HepG2 (cell line): ENCODE data around the gene NRG2. TPM values are rescaled to one million over a fixed set of nuclear protein-coding genes. Genes with fewer than 3 reads are reported as not detected.

ENCODE experiments used
- ATAC-seq: fragments of 200-7000 bp; cut with Tn5 transposase; 3 replicates; pipeline ENCODE4 v1.9.1; 2020; ENCODE audit warnings: mild to moderate bottlenecking, moderate library complexity
- BruUV-seq: library from RNA; stranded (reverse); fragments of 400-500 nt; replicated peaks from 2 replicates; lab custom pipeline; 2021; lab: Mats Ljungman, UMichigan
- CTCF ChIA-PET: fragments of 300-600 bp; formaldehyde crosslinking; extraction: SDS; loops from one replicate; lab custom pipeline; 2021; ENCODE audit warnings: low total read pairs, inconsistent platforms, low intra/inter-chr PET ratio; lab: Yijun Ruan, JAX
- POLR2A ChIA-PET: fragments of 350-600 bp; sonication (Branson Sonifier 250); formaldehyde crosslinking; loops from one replicate; lab custom pipeline; 2020; ENCODE audit warnings: antibody characterized with exemption, inconsistent platforms; lab: Yijun Ruan, JAX
- DNase-seq: peaks from one replicate; pipeline ENCODE4 v3.0.0-alpha.2; 2015; ENCODE audit warnings: low spot score
- FAIRE-seq: peaks from 3 replicates; lab custom pipeline; 2011; peaks lifted over from hg19 to GRCh38; lab: Jason Lieb, UNC
- H2AFZ ChIP-seq: one replicate; pipeline ENCODE4 v1.6.1; 2011; ENCODE audit warnings: low read length, inconsistent platforms
- H3K27ac ChIP-seq: fragments of 300-600 bp; 3 replicates; pipeline ENCODE4 v1.8.0; 2011; ENCODE audit warnings: mixed run types, mild to moderate bottlenecking, mixed read lengths, low read length, inconsistent platforms; ENCODE audit not compliant: insufficient read depth; ENCODE audit errors: extremely low read length
- H3K27me3 ChIP-seq, 2 experiments: fragments of 200-600 bp in 1 of 2; 2 replicates in 1 of 2; 3 replicates in 1 of 2; pipeline versions ENCODE4 v1.6.0 to v1.8.0; 2011; ENCODE audit warnings: low read length in 2 of 2, mild to moderate bottlenecking in 2 of 2, moderate library complexity in 2 of 2, inconsistent platforms in 1 of 2; ENCODE audit not compliant: insufficient read depth in 2 of 2, control insufficient read depth in 1 of 2
- H3K36me3 ChIP-seq, 2 experiments: fragments of 200-600 bp in 1 of 2; replicated peaks in 1 of 2; 2 replicates in 1 of 2; 3 replicates in 1 of 2; pipeline versions ENCODE4 v1.5.1 to v1.8.0; 2011; ENCODE audit warnings: low read length in 2 of 2, inconsistent platforms in 1 of 2; ENCODE audit not compliant: insufficient read depth in 2 of 2, control insufficient read depth in 1 of 2
- H3K4me1 ChIP-seq: 2 replicates; pipeline ENCODE4 v1.5.1; 2012; ENCODE audit warnings: low read length, inconsistent platforms; ENCODE audit not compliant: insufficient read depth
- H3K4me2 ChIP-seq: 2 replicates; pipeline ENCODE4 v1.6.0; 2011; ENCODE audit warnings: low read depth, low read length, inconsistent platforms
- H3K4me3 ChIP-seq, 3 experiments: fragments of 200-600 bp in 1 of 3; sonication (generic), shearing (Covaris generic) in 1 of 3; replicated peaks in 1 of 3; 2 replicates each; pipeline ENCODE4 v1.5.1; 2011 to 2016; ENCODE audit warnings: low read length in 3 of 3, inconsistent platforms in 2 of 3, low read depth in 2 of 3, mild to moderate bottlenecking in 2 of 3, control low read depth in 1 of 3, mixed read lengths in 1 of 3; ENCODE audit not compliant: insufficient read depth in 1 of 3
- H3K79me2 ChIP-seq: one replicate; pipeline ENCODE4 v1.6.1; 2011; ENCODE audit warnings: low read length, inconsistent platforms; ENCODE audit not compliant: insufficient read depth
- H3K9ac ChIP-seq: 2 replicates; pipeline ENCODE4 v1.6.0; 2011; ENCODE audit warnings: mild to moderate bottlenecking, low read depth, low read length, inconsistent platforms; ENCODE audit not compliant: insufficient read depth
- H3K9me3 ChIP-seq: 2 replicates; pipeline ENCODE4 v1.5.1; 2012; ENCODE audit warnings: mild to moderate bottlenecking, low read length
- H4K20me1 ChIP-seq: 2 replicates; pipeline ENCODE4 v1.6.0; 2011; ENCODE audit warnings: inconsistent platforms, mild to moderate bottlenecking, low read length, moderate library complexity; ENCODE audit not compliant: insufficient read depth
- ARNT2 ChIP-seq: sonication (generic); formaldehyde crosslinking; IDR thresholded peaks from 2 replicates; pipeline ENCODE4 v1.8.0; 2022; ENCODE audit warnings: mild to moderate bottlenecking, low read depth, missing genetic modification reagents, moderate library complexity
- HHEX ChIP-seq: IDR thresholded peaks from 2 replicates; pipeline ENCODE4 v1.6.1; 2016; ENCODE audit warnings: control low read depth
- HOXA3 ChIP-seq: sonication (generic); formaldehyde crosslinking; IDR thresholded peaks from 2 replicates; pipeline ENCODE4 v1.5.0; 2020; ENCODE audit warnings: missing genetic modification reagents
- HOXD1 ChIP-seq: sonication (generic); formaldehyde crosslinking; IDR thresholded peaks from 2 replicates; pipeline ENCODE4 v1.5.0; 2020; ENCODE audit warnings: missing genetic modification reagents
- IRF2 ChIP-seq: IDR thresholded peaks from 2 replicates; pipeline ENCODE4 v1.6.1; 2018; ENCODE audit warnings: missing genetic modification reagents, missing compliant biosample characterization
- KLF13 ChIP-seq: sonication (generic); formaldehyde crosslinking; IDR thresholded peaks from 2 replicates; pipeline ENCODE4 v1.4.0; 2020; ENCODE audit warnings: mild to moderate bottlenecking, missing genetic modification reagents
- MED1 ChIP-seq: sonication (generic); formaldehyde crosslinking; IDR thresholded peaks from 2 replicates; pipeline ENCODE4 v1.4.0; 2020; ENCODE audit warnings: missing genetic modification reagents
- NR2F1 ChIP-seq, 2 experiments: fragments of 450-650 bp in 1 of 2; formaldehyde crosslinking in 1 of 2; IDR thresholded peaks; 2 replicates each; pipeline versions ENCODE4 v1.5.0 to v1.6.1; 2016 to 2020; ENCODE audit warnings: mild to moderate bottlenecking in 1 of 2, missing compliant biosample characterization in 1 of 2, missing genetic modification reagents in 1 of 2, moderate library complexity in 1 of 2
- PPARG ChIP-seq: conservative IDR thresholded peaks from 2 replicates; pipeline ENCODE4 v1.6.1; 2016; ENCODE audit warnings: missing biosample characterization, missing genetic modification reagents
- RBFOX2 ChIP-seq: fragments of 200-400 bp; formaldehyde crosslinking; IDR thresholded peaks from 2 replicates; pipeline ENCODE4 v1.6.1; 2017; ENCODE audit warnings: low read depth, mild to moderate bottlenecking, low read length
- SNAPC2 ChIP-seq: sonication (generic); formaldehyde crosslinking; IDR thresholded peaks from 2 replicates; pipeline ENCODE4 v1.8.1; 2022; ENCODE audit warnings: mild to moderate bottlenecking, missing genetic modification reagents
- ZFX ChIP-seq: sonication (generic); formaldehyde crosslinking; IDR thresholded peaks from 2 replicates; pipeline ENCODE4 v1.4.0; 2020; ENCODE audit warnings: mild to moderate bottlenecking, low read depth, missing genetic modification reagents, moderate library complexity
- ZNF20 ChIP-seq: sonication (generic); formaldehyde crosslinking; IDR thresholded peaks from 2 replicates; pipeline ENCODE4 v1.4.0; 2020; ENCODE audit warnings: mild to moderate bottlenecking, moderate library complexity, missing genetic modification reagents
- ZNF569 ChIP-seq: sonication (generic); formaldehyde crosslinking; IDR thresholded peaks from 2 replicates; pipeline ENCODE4 v1.5.0; 2020; ENCODE audit warnings: mild to moderate bottlenecking, missing genetic modification reagents, moderate library complexity, borderline replicate concordance
- ZNF609 ChIP-seq: sonication (generic); formaldehyde crosslinking; IDR thresholded peaks from 2 replicates; pipeline ENCODE4 v1.4.0; 2020; ENCODE audit warnings: mild to moderate bottlenecking, missing genetic modification reagents, borderline replicate concordance
- ZNF839 ChIP-seq: sonication (generic); formaldehyde crosslinking; IDR thresholded peaks from 2 replicates; pipeline ENCODE4 v1.4.0; 2020; ENCODE audit warnings: missing genetic modification reagents, mild to moderate bottlenecking, borderline replicate concordance
- WGBS: methylation state at CpG from one replicate; pipeline ENCODE4 v1.1.6; 2017; ENCODE audit warnings: low lambda C conversion rate; 5-methylcytosine and 5-hydroxymethylcytosine counted together
- in situ Hi-C: cut with HindIII; loops from 2 replicates; pipeline ENCODE4 v1.10.0; 2017; ENCODE audit warnings: low pct_unique_long_range_greater_than_20kb; ENCODE audit not compliant: extremely low pct_ligation_motif_present
- intact Hi-C: fragments of 100-400 bp; cut with micrococcal nuclease; formaldehyde crosslinking; loops from one replicate; pipeline ENCODE4 v1.10.0; 2022; ENCODE audit not compliant: unreplicated experiment
- polyA plus RNA-seq, 8 experiments: library from polyadenylated mRNA; depleted of rRNA in 3 of 8; stranded (reverse) in 7 of 8; unstranded in 1 of 8; fragments of >200 nt; fragmentation: Illumina TruSeq in 4 of 8; extraction: Trizol in 4 of 8; gene quantifications; 2 replicates each; pipeline versions ENCODE4 v1.2.1 to v1.2.3, GENCODE V29; 2011 to 2016; ENCODE audit warnings: low read depth in 4 of 8, missing spikeins in 1 of 8, mixed read lengths in 1 of 8; ENCODE audit not compliant: insufficient read depth in 1 of 8
- total RNA-seq, 5 experiments: library from RNA; depleted of rRNA; stranded (reverse); fragments of >200 nt; fragmentation: Illumina TruSeq; extraction: Trizol; gene quantifications; 2 replicates each; pipeline ENCODE4 v1.2.3, GENCODE V29; 2016; ENCODE audit warnings: low read depth in 1 of 5
- TF ChIP-seq, protein P1 (sequence below): fragments of 450-650 bp; IDR thresholded peaks from 2 replicates; pipeline ENCODE4 v1.6.1; 2017

NRG2 gene
- total and polyA plus RNA-seq, 2 of the 13 experiments (the other 11 are each of a cell fraction or from before 2014, with no cell fraction given): not detected

GRCh38 chr5:139961435-139962157 is 81.5 kb downstream of the NRG2 start (continued):
- no peak for TF ChIP-seq ZNF569 (CRISPR knock-in tag)
- TF ChIP-seq ZFX (CRISPR knock-in tag): no peak
- no peak for TF ChIP-seq ZNF839 (CRISPR knock-in tag)
- TF ChIP-seq, protein P1, sequence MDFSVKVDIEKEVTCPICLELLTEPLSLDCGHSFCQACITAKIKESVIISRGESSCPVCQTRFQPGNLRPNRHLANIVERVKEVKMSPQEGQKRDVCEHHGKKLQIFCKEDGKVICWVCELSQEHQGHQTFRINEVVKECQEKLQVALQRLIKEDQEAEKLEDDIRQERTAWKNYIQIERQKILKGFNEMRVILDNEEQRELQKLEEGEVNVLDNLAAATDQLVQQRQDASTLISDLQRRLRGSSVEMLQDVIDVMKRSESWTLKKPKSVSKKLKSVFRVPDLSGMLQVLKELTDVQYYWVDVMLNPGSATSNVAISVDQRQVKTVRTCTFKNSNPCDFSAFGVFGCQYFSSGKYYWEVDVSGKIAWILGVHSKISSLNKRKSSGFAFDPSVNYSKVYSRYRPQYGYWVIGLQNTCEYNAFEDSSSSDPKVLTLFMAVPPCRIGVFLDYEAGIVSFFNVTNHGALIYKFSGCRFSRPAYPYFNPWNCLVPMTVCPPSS: no peak
- no peak for TF ChIP-seq ZNF20 (CRISPR knock-in tag)
- TF ChIP-seq HOXA3: no peak

- POLR2A ChIA-PET: no interaction called here
- no peak for TF ChIP-seq HHEX (CRISPR knock-in tag)
- TF ChIP-seq KLF13 (CRISPR knock-in tag): no peak
- no peak for TF ChIP-seq IRF2 (CRISPR knock-in tag)
- TF ChIP-seq ARNT2 (CRISPR knock-in tag): no peak
- TF ChIP-seq PPARG (CRISPR knock-in tag): no peak
- TF ChIP-seq MED1 (CRISPR knock-in tag): no peak
- no peak for TF ChIP-seq ZNF609
- TF ChIP-seq HOXD1 (CRISPR knock-in tag): no peak
- TF ChIP-seq RBFOX2: no peak
- no peak for TF ChIP-seq SNAPC2
- no peak for TF ChIP-seq NR2F1 (CRISPR knock-in tag; IDR thresholded peaks at IDR 0.05)
Measured at GRCh38 chr5:139960723-139961383, 82.2 kb downstream of the NRG2 start.

More at GRCh38 chr5:139960723-139961383, 82.2 kb downstream of the NRG2 start:
- no peak for ATAC-seq
- no peak for FAIRE-seq
- CTCF ChIA-PET: no interaction called here
- Histone ChIP-seq H3K79me2 (no peaks in the 10 kb centered on the region), H3K4me3 (no peak overlapping the region), H3K27ac (no peak overlapping the region), H3K4me1 (no peaks in the 10 kb centered on the region), H4K20me1 (no peaks in the 10 kb centered on the region), H3K9me3 (no peaks in the 10 kb centered on the region), H2AFZ (no peak overlapping the region), H3K9ac (no peak overlapping the region), H3K36me3 (no peaks in the 10 kb centered on the region), H3K27me3 (peaks cover 1 to 23% of the 10 kb centered on the region in 2 experiments), H3K4me2 (no peak overlapping the region)
- intact Hi-C loops: loop anchor here (10.0 kb wide), 1 partner anchor 96 kb away; no protein-coding TSS in a partner anchor
- 37% methylated on average over 6 of the region's 9 CpGs for WGBS
- in situ Hi-C loops: loop anchor here (25.0 kb wide), 1 partner anchor 324 kb away; the partner anchor contains the start of gene CXXC5
- BruUV-seq: no TSS peak
- no peak for DNase-seq
